Stimulated activated CD4-positive, alpha-beta T cell treated with anti-CD3 and anti-CD28 coated beads, Interleukin-12 subunit alpha, Interleukin-12 subunit beta, amount 100 ng/mL, for 48 hours (primary cell): ENCODE measurements around the gene LPCAT1.
"Not testable (repeated sequence)": the region's sequence is repeated elsewhere in the genome, so short reads cannot be mapped to it uniquely, and the experiment has no call there.

Experiments
- DNase-seq, 3 donors: peaks; one replicate each; pipeline ENCODE4 v3.0.0-alpha.2; 2020; ENCODE audit warnings: low read depth in 2 of 3, low spot score in 1 of 3

Gene LPCAT1

DNA sequence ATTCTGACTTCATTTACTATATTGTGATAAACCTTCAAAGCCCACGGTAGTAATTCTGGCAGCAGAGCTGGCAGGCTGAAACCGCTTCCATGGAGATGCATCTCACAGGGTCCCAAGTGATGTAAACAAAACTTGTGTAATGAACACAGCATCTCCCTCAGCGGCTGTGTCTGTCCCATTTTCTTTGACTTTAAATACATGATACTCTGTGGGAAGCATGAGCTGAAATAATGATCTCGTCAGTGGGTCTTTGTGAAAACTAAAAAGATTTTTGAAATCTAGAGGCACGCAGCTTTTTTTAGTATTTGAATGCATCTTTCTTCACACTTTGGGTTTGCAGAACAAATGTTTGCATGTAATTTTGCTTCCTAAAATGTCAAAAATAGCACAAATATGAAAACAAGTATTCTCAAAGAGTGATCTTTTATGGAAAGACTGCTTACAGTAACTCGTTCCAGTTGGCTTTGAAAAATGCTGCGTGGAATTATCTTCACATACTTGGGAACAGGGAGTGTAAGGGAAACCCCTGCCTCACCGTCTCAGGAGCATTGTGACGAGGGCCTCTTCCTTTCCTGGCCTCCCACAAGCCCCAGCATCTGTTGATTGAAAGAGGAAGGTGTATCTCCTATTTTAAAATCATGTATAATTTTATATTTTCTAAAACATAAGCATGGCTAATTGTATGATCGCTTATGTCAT lies 18.1 kb upstream of the LPCAT1 start:
- DNase-seq, result no peak

DNA sequence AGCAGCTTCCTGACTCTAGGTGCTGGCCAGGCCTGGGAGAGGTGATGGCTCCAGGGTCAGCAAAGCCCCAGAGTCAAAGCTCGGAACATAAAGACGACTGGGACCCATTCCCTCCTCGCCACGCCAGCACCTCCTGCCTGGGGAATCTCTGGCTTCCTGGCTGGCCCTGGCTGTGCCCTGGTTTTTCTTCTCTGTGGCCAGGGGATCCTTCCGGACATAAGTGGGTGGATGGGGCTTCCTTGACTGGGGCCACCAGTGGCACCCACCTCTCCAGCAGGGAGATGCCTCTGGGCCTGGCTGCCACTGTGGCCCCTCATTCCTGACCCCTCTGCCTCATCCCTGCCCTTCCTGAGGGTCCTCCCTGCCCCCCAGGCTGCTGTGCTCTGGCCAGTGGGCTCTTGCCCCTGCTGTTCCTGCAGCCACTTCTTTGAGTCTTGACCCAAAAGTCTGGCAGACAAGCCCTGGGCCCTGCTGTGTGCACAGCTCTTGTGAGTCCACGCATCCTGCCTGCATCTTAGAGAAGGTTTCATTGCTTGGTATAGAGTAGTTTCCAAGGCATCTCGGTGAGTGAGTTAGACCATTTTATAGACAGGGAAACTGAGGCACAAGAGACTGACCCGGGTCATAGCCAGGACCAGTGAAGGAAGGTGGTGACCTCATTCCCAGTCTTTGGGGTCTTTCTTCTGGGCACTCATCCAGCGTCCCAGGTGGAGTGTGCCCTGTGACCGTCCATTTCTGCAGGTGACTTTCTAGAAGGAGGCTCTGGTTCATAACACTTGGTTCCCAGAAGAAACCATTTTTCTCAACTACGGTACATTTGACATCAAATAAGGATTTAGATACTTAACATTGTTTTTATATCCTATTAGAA lies 17.3 kb upstream of the LPCAT1 start:
- DNase-seq, result no peak

DNA sequence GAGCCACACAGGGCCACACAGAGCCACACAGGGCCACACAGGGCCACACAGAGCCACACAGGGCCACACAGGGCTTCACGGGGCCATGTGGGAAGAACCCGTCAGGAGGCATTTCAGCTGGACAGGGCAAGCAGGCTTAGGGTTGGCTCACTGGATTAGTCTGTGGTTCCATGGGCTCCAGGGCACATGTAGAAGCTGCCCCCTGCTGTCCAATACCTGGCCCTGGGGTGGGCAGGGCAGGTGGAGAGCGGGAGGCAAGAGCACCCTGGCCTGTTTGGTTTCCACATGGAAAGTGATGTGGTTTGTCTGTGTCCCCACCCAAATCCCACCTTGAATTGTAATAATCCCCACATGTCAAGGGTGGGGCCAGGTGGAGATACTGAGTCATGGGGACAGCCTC lies 16.4 kb upstream of the LPCAT1 start:
- DNase-seq, result no peak

DNA sequence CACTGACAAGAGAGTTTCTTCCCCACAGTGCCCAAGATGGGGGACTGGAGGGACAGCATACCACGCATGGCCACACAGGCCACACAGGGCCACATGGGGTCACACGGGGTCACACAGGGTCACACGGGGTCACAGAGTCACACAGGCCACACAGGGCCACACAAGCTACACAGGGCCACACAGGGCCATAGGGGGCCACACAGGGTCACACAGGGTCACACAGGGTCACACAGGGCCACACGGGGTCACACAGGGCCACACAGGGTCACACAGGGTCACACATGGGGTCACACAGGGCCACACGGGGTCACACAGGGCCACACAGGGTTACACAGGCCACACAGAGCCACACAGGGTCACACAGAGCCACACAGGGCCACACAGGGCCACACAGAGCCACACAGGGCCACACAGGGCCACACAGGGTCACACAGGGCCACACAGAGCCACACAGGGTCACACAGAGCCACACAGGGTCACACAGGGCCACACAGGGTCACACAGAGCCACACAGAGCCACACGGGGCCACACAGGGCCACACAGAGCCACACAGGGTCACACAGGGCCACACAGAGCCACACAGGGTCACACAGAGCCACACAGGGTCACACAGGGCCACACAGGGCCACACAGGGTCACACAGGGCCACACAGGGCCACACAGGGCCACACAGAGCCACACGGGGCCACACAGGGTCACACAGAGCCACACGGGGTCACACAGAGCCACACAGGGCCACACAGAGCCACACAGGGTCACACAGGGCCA lies 15.8 kb upstream of the LPCAT1 start:
- not testable (repeated sequence) for DNase-seq

DNA sequence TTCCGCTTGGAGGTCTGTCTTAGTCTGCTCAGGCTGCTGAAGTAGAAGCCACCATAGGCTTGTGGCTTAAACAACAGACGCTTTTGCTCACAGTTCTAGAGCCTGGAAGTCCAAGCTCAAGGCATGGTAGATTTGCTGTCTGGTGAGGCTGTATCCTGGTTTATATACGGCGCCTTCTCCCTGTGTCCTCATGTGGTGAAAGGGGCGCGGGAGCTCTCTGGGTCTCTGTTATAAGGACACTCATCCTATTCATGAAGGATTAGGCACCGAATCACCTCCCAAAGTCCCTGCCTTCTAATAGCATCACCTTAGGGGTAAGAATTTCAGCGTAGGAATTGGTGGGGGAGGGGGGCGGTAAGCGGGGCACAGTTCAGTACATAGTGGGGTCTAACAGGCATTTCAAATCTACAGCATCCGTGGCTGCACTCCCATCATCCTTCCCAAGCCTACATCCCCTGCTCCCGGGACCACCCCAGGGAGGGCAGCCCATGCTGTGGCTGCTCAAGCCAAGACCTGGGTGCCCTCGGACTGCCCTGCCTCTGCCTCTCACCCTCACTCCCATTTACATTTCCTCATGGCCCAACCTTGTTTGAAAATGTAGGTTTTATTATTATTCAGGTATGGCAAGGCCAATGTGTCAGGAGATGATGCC lies 15.1 kb upstream of the LPCAT1 start:
- no peak for DNase-seq

DNA sequence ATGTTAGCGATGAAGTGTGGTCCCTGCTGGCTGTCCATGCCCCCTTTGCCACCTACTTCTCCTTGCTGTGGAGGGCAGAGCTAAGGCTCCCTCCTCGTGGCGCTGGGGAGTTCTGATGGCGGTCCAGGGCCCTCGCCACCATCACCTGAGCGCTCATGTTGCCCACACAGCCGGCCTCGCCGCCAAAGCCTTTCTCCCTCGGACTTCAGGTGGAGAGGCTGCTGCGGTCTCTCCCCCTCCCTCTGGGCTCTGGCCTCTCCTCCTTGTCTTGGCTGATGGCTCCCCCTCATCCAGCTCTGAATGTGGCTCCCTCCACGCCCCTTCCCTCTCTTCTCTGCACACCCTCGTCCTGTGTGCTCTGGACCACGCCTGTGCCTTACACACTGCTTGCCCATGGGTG lies 14.5 kb upstream of the LPCAT1 start:
- DNase-seq, result no peak

DNA sequence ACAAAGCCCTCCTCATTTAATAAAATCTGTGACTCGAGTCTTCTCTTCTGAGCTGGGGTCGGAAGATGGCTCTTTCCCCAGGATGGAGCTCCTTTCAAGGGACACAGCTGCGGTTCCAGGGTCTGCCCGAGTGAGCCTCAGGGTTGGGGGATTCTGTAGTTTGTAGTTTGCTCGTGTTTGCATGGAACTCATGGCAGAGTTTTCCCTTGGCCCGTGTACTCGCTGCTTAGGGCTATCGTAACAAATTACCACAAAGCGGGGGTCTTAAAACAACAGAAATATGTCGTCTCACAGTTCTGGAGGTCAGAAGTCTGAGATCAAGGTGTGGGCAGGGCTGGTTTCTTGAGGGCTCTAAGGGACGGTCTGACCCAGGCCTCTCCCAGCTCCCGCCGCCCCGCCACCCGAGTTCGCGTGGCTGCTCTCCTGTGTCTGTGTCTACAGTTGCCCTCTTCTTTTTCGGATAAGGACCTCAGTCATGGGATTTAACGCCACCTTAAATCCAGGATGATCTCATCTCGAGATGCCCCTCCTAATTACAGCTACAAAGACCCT lies 13.9 kb upstream of the LPCAT1 start:
- DNase-seq, result no peak

DNA sequence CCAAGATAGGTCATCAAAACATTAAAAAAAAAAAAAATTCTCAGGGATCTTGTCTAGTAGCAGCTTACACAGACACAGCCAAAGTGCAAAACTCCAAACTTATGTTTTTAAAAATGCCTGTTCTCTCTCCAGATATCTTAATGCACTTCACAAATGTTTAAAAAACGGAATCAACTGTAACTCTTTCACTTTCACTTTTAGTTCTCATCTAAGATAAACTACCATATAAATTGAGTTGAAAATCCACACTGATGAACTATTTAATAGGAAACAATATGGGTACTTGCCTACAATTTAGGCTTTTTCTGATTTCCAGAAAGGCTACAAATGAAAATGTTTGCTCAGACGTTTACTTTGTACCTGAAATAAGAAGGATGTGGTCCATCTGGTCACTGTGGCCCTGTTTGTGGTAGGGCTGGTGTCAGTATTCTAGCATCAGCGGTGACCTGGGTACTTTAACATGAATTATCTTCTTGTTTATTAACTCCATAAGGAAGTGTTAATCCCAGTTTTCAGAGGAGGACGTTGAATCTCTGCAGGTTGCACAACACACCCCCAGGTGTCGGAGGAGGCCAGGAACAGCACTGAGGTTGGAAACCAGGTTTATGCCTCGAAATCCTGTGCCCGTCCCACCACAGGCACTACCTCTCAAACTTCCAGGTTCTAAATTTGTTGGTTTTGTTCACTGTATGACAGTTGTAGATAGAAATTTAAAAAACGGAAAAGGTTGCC lies 13.3 kb upstream of the LPCAT1 start:
- DNase-seq, result no peak

DNA sequence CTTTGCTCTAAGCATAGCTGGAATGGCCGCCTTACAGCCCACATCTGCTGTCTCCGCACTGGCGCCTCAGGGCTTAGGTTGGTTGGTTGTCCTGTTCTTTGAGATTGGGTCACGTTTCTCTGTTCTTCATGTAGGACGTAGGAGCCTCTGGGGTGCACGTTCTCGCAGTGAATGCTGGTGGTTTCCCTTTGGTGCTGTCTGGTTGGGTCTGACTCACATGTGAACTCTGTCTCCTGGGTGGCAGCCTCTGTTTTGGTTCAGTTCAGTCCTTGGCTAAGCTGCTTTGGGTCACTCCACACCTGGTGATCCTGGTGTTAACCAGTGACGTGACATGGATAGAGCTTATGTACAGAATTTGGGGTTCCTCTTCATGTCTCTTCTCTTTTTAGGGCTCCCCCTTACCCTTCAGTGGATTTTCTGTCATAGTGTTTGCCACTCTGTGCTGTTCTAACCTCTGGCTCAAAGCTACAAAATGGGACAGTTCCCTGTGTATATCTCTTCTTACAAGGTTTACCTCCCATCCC lies 12.6 kb upstream of the LPCAT1 start:
- peak; percentile 58 to 63 (median 62) for DNase-seq

DNA sequence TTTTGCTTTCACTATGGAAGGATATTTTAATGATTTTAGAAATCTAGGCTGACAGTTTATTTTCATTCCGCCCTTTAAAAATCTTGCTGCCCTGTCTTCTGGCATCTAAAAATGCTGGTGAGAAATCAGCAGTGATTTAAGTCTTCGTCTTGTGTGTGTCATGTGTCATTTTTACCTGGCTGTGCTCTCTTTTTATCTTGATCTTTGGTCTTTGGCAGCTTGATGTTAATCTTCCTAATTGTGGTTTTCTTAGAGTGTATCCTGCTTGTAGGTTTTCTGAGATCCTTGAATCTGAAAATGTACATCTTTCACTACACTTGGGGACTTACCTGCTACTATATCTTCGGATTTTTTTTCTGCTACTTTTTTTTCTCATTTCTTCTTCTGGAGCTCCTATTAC lies 11.9 kb upstream of the LPCAT1 start:
- no peak for DNase-seq

DNA sequence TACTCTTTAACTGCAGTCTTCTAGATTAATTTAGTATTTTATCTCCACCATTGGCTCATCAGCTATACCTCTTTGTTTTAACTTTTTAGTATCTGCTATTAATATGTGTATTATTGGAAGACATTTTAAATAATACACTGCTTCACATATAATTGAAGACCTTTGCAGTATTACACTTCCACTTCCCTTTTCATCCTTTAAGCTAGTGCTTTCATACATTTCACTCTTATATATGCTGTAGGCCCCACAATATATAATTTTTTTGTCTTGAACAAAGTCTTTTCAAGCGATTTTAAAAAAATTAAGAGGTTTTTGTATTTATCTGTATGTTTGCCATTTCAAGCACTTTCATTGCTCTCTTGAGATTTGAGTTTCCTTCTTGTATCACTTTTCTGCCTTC lies 8.6 kb upstream of the LPCAT1 start:
- DNase-seq, result no peak

DNA sequence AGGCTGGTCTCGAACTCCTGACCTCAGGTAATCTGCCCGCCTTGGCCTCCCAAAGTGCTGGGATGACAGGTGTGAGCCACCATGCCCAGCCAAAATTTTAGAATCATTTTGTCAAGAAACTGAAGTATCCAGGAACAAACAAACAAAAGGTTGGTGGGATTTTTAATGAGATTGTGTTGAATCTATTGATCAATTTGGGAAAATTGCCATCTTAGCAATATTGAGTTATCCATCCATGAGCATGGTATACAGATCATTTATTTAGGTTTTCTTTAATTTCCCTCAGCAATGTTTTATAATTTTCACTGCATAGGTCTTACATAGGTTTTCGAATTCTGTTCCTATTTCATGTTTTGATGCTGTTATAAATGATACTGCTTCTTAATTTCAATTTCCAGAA lies 5.7 kb upstream of the LPCAT1 start:
- no peak for DNase-seq

DNA sequence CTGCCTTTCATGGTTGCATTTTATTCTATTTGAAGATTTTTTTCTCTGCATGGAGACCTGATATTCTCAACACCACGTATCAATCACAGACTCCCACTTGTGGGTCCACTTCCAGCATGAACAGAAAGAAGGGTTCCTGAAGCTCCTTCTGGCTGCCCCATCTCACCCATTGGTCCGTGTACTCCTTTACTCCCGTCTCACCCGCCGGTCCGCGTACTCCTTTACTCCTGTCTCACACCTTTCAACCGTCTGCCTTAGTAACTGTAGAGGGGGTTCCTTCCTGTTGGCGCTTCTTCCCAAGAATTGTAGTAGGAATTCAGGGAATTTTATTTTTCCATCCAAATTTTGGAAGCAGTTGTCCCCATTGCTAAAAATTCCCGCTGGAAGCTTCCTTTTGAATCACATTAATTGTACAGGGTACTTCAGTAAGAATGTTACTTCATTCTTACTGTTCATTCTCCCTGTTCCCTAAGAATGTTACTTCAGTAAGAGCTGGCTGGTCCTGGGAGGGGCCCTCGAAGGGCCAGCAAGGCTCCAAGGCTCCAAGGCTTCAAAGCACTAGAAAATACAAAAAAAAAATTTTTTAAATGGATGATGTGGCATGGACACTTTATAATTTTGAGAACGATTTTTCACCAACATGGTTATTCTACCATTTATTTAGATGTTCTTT lies 3.9 kb upstream of the LPCAT1 start:
- no peak for DNase-seq

DNA sequence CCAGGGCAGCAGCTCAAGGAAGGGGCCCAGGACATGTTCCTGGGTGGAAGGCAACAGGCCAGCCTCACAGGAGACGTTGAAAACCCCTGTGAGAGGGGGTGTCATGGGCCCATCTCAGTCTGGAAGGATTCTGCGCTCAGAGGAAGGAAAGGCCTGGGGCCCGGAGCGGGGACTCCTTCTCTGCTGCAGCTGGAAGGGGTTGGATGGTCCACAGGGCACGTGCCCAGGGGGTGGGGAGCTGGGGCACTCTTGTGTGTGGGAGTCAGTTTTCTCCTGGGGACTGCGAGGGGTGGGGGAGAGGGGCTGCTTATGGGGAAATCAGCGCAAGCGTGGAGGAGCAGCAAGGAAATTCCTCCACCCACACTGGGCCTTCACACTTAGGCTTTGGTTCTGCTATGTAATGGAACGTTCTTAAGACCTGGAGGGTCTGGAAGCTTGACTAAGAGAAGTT lies 2.9 kb upstream of the LPCAT1 start:
- DNase-seq, result no peak

DNA sequence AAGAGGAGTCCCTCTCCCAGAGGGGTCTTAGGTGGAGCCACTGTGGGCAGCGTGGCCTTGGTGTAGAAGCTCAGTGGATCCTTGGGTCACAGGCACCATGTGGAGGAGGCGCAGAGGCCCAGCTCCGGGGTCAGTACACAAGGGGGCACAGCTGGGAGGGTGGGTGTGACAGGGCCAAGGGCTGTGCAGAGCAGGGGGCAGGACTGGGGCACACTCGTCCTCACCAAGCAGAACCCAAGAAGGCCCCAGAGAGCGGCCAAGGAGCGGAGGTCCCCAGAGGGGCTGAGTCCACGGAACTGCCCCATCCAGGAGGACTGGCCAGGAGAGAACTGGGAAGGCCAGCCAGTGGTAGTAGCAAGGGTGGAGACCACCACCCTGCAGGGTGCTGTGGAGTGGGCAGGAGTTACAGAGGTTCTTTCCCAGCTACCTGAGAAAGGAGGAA lies 2.5 kb upstream of the LPCAT1 start:
- DNase-seq, result no peak

DNA sequence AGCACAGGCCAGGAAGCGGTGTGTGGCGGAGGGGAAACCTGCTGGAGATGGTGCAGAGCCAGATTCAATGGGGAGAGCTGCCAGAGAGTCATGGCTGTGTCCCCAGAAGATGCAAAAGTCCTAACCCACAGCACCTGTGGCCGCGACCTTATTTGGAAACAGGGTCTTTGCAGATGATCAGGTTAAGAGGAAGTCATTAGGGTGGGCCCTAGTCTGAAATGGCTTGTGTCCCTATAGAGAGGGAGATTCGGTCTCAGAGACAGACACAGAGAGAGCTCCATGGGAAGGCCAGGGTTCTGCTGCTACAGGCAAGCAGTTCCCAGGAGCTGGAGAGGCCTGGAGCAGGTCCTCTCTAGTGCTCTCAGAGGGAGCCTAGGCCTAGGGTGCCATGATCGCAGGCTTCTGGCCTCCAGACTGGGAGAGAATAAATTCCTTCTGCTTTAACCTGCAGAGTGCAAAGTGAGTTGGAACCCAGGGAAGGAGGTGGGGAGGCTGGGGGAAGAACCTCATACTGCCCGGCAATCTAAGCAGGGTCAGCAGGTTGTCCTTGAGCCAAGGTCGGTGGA lies 1.9 kb upstream of the LPCAT1 start:
- no peak for DNase-seq

DNA sequence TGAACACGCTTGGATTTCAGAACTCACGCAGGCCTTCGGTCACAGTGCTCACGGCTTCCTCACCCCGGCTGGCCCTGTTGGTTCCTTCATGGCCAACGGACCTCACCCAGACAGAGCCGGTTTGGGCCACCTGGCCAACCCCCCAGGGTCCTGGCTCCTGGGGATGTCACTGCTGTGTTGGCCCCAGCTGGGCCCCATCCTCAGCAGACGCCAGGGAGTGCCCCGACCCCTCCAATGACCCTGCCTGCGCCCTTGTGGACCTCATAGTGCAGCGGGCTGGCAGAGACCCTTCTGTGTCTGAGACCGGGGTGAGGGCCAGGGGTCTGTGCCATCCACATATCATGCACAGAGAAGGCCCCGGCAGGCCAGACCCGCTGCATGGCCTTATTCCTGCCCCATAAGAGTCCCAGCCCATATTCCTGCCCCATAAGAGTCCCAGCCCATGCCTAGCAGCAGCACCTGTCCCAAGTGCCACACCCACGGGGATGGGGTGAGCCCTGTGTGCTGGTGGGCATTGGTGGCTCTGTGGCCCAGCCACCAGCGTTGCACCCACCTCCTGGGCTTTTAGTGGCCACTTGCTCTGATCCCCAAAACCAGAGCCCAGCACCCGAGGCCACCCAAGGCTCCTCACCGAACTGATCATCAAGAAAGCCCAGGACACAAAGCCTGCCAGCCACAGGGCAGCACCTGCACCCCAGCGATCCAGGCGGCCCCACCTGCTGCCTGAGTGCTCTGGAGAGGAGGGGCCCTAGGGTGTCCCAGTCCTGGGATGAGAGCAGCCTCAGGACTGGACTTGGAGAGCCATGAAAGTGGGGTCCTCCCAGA lies 1.3 kb upstream of the LPCAT1 start:
- DNase-seq, result no peak

DNA sequence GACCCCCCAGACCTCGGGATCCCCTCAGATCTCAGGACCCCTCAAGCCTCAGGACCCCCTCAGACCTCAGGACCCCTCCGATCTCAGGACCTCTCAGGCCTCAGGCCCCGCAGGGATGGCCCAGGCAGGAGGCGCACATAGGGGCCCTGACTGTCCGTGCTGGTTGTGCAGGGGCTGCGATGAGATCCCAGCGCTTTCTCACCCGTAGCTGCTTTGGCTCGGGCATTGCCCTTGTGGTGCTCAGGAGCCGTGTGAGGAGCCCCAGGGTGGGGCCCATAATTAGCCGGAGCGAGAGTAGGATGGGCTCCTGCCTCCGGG lies 680 bp upstream of the LPCAT1 start:
- DNase-seq, result no peak

DNA sequence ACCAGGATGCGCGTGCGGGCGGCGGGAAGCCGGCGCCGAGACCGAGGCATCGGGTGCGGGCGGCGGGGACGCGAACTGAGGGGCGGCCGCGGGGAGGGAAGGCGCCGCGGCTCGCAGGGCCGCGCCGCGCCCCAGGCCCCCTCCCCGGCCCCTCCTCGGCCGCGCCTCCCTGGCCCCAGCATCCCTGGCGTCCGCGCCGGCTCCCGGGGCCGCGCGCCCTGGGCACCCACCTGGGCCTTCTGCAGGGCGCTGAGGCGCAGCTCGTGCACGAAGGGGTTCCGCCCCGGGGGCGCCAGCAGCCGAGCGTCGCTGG lies 324 bp downstream of the LPCAT1 start:
- no peak for DNase-seq
